Posterior vena cava (tissue), 2 donors: ENCODE results near the gene LINGO1. TPM values are rescaled to one million over a fixed set of nuclear protein-coding genes. Genes with fewer than 3 reads are reported as not detected.

Source experiments
- DNase-seq: peaks from one replicate; pipeline ENCODE4 v3.0.0-alpha.2; 2020; ENCODE audit warnings: low spot score
- intact Hi-C, 2 donors: fragments of 100-400 bp; cut with DNase I; formaldehyde crosslinking; loops; one replicate each; pipeline versions ENCODE4 v1.14.1 to v1.14.2; 2022 to 2023
- total RNA-seq, 2 donors: library from RNA; stranded (reverse); fragmentation: NEBNext Ultra II Directional; extraction: Animal tissue kit (Norgen Biotek cat#: 25700); gene quantifications; one replicate each; pipeline ENCODE4 v1.2.1, GENCODE V29; 2021
- donor health status: DM: yes; HTN: yes; CAD: no.
- donor health status: DM: yes; HTN: yes; CAD: no.

The LINGO1 gene
- total RNA-seq, 2 donors from 2014 or later, result 1.9 to 2.2 TPM

DNA sequence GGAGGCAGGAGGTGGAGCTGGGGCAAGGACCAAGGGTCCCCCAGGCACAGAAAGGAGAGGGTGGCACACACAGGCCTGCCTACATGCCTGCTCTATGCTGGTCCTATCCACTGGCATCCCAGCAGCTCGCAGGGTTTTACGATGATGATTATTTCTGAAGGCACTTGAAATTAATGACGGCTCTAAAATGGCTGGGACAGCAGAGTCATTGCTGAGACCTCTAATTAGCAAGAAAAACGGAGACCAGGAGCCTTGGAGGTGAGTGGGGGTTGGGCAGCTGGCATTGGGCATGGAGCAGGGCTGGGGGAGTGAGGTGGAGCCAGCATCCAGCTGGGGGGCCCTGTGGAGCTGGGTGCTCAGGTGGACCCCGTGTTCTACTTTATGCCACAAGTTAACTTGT, 3.5 kb upstream of the LINGO1 start:
- DNase-seq, result no peak
- intact Hi-C loops, result loop anchor here in 1 of 2 donors (10.0 kb wide), 1 partner anchor 59 kb away; no protein-coding TSS in a partner anchor

DNA sequence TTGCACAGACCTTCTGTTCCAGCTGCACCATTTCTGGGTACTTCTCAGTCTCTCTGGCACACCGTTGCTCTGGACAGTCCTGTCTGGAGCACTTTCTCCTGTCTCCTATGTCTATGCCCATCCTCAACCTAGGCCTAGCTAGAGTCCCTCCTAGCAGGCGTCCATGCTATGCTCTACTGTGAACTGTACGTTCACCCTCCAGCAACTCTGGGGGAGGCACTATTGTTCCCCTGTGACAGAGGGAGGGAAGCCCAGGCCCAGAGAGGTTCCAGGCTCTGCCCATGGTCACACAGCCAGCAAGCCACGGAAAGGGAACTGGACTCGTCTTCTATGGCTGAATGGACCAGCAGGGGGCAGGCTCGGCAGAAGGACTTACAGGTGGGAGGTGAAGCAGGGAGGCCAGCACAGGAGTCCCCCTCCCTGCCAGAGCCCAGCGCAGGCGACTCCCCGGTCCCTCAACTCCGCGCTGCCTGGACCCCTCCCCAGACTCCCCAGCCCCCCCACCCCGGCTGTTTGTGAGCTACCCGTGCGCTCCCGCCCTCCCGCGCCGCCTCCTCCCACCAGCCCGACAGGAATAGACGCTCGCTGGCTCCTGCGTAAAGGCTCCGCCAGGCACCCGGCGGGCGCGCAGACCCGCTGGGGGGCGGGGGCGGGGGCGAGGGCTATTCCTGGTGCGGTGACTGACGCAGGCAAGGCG, 1.7 kb upstream of the LINGO1 start:
- DNase-seq, result no peak
- intact Hi-C loops, result loop anchor here (5.0 to 10.0 kb wide), 2 partner anchors 60 to 188 kb away; no protein-coding TSS in a partner anchor

DNA sequence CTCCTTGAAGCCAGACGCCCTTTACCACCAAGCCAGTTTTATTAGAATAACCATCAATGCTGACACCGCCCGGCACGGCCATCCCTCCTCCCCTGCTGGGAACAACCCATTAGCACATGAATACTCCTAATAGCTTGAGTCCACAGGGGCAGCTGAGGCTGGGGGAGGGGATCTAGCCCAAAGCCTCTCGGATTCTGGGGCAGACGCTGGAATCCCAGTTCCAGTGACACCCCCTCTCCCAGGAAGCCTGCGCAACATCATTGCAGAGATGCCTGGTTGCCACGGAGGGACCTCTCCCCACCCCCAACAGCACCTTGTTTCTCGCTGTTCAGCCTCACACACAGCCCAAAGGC, 1.2 kb upstream of the LINGO1 start:
- no peak for DNase-seq
- intact Hi-C loops, result loop anchor here (5.0 to 10.0 kb wide), 2 partner anchors 61 to 188 kb away; no protein-coding TSS in a partner anchor

DNA sequence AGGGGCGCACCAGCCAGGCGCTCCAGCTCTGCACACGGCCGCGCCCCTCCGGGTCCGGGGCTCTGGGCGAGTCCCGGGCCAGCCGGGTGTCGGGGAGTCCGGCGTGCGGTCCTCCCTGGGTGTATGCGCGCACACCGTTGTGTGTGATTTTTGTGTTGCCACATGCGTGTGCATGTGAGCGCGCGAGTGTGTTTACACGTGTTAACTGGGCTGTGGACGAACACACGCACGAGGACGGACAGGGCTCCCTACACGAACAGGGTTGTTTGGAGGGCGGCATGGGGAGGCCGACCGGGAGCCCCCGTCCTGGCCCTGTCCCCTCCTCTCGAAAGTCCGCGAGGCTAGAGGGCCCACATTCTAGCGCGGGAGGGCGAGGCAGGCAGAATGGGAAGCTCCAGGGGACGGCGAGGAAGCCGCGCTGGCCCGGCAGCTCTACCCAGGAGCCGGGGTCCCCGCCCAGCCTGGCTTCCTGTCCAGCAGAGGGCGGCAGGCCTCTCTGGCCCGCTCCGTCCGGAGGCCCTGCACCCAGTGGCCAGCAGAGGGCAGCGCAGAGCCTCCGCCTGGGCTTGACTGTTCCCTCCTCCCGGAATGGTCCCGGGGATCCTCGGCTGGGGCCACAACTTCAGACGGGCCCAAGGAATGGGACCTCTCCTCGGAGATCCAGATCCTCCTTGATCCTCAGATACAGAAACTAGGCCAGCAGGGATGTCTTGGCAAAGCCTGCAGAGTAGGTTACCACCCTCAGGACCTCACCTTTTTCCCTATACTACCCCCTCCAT, 611 bp upstream of the LINGO1 start:
- peak; percentile 96 for DNase-seq
- intact Hi-C loops, result loop anchor here (5.0 to 10.0 kb wide), 2 partner anchors 61 to 189 kb away; no protein-coding TSS in a partner anchor

DNA sequence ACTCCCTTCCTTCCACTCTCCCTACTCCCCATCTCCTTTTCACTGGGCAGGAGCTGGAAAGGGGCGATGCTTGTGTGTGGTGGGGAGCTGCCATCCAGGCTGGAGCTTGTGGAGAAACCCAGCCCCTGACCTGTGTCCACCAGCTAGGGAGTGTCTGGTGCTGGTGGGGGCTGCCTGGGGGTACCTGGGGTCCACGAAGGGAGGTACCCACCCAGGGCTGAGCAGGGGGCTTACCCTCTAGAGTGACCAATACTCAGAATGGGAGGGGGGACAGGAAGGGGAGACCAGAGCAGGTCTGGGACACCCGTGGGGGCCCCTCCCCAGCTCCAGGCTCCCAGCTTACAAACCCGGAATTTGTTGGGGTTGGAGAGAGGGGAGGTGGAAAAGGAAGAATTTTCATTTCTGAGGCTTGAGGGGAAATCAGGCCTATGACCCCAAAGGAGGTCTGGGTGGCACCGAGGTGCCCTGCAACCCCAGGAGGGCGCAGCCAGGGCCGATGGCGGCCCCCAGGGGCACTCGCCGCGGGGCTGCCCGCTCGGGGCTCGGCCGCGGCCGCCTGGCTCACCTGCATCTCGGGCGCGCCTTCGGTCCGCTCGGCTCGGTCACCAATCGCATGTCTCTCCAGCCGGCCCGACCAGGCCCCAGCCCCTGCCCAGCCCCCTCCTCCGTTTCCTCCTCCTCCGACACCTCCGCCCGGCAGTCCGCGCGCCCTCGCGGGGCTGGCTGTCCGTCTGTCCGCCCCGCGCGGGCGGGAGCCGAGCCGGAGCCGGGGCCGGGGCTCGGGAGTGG, 773 bp downstream of the LINGO1 start:
- intact Hi-C loops, result loop anchor here (5.0 to 10.0 kb wide), 2 partner anchors 63 to 190 kb away; no protein-coding TSS in a partner anchor
- no peak for DNase-seq

DNA sequence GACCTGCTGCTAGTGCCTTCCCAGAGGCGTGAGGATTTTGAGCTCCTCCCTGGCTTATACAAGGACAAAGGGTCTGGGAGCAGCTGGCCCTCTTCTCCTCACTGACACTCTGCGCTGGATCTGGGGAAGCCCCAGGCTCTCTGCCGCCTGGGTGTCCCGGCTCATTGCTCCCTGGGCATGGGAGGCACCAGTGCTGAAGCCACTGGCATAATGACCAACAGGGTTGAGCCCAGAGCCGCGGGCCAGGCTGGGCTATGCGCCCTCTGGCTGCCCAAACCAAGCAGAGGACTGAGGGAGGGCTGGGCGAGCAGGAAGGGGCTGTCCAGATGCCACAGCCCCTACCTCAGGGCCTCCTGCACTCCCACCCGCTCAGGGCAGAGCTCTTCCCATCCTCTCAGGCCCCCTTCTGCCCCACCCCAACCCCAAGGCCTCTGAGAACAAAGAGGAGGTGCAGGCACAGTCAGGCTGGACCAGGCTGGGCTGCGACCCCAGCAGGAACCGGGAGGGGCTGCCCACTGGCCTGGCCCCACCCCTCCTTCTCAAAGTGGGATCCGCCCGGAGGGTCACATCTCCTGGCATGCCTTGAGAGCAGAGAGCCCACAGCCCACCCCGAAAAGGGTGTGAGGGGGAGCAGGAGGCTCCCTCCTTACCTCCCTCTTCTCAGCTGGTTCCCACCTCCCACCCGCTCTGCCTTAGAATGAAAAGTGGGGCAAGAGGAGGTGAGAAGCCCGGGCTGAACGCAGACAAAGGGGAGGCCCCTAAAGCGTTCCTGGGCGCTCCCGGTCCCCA, 1.6 kb downstream of the LINGO1 start:
- intact Hi-C loops, result loop anchor here (5.0 to 10.0 kb wide), 2 partner anchors 64 to 191 kb away; no protein-coding TSS in a partner anchor
- no peak for DNase-seq

DNA sequence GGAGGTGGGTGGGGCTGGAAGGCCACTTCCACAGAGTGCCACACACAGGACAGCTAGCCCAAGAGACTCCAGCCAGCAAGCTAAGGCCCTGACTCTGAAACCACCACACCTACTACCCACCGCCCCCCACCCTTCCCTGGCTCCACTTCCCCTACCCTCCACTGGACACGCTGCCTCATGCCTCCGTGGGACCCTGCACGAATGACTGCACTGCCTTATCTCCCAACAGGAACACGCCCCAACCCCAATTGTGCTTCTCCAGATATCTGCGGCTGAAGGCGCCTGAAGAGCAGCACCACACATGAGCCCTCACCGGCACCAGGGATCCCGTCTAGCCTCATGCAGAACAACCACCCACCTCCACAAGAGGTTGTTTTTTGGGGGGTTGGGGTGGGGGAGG, 2.7 kb downstream of the LINGO1 start:
- intact Hi-C loops, result loop anchor here (5.0 to 10.0 kb wide), 2 partner anchors 65 to 192 kb away; no protein-coding TSS in a partner anchor
- DNase-seq, result no peak

DNA sequence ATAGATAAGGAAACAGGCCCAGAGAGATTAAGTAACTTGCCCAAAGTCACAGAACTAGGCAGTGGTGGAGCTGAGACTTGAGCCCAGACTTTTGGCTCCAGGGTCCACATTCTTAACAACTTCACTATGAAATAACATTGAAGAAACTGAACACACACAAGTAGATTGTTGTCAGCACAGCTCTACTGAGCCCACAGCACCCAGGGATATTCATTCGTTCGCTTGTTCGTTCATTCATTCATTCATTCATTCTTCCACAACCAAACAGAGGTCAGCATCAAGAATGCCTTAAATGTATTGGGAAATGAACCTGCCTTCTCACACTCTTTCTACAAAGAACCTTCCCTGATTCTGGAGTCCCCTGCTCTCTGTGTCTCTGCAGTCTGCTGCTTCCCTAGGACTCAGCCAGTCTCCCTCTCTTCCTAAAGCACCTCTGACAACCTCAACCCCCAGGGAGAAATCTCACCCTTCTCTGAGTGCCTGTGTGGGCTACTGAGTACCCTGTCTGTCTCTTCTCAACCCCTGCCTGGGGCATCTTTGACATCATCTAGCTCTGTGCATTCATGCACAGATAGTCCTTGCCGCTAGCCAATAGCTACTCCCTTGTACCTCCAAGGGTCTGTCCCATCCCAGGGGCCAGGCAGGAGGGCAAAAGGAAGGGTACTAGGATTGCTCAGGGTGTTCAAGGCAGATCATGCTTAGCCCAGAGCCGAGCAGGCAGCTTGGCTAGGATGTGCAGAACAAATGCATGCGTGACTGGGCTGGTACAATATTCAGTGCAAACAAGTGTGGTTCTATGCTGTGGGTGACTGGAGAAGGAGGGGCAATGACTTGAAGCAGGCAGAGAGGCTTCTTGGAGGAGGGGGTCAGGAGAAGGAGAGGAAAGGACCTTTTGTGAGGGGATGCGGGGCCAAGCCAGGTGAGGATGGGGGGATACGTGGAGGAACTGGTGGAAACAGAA, 3.4 kb downstream of the LINGO1 start:
- intact Hi-C loops, result loop anchor here (5.0 to 10.0 kb wide), 3 partner anchors 65 to 193 kb away; no protein-coding TSS in a partner anchor

DNA sequence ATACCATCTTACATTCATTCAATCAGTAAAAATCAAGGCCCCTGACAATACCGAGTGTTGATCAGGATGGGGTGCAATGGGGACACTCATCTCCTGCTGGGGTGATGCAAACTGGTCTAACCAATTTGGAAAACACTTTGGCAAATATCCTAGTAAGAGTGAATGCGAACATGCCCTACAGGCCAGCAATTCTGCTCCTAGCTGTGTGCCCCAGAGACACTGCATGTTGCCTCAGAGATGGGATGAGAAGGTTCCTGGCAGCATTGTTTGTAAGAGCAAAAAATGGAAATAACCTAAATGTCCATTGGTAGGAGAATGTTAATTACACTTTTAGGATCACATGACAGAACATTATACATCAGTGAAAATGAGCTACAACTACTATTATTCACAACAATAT, 4.7 kb downstream of the LINGO1 start:
- intact Hi-C loops, result loop anchor here in 1 of 2 donors (10.0 kb wide), 1 partner anchor 63 kb away; no protein-coding TSS in a partner anchor
- no peak for DNase-seq

More for the DNA sequence above, 3.4 kb downstream of the LINGO1 start:
- no peak for DNase-seq

DNA sequence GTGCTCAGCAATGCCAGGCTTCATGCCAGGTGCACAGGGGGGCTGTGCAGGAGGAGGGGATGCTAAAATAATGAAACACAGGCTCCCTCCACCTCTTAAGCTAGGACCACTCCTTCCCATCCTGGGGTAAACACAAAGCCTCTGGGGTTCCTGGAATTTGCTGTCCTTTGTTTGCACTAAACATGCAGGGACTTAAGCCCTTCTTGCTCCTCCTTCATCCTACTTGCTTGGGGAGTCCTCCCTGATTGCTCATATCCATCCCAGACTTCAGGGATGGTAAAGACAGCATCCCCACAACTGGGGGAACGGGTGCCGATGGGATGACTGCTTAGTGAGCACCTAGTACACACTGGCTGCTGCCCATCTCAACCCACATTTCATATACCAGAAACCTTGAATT, 5.1 kb downstream of the LINGO1 start:
- intact Hi-C loops, result loop anchor here in 1 of 2 donors (10.0 kb wide), 1 partner anchor 63 kb away; no protein-coding TSS in a partner anchor
- no peak for DNase-seq

DNA sequence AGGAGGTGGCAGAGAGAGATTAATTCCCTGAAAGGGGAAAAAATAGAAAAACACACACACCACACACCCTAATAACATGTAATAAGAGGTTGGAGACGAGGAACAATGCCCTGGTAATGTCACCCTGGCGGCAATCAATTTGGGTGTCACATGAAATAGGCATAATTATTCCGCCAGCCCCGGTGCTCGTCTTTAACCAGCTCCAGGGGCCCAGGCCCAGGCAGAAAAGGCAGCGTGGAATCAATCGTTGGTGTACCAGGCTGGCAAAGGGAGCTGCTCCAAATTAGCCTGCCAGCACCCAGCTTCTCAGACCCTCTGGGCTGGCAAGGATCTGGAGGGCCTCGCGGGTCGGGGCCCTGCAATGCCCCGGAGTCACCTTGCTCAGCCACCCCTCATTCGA, 5.6 kb downstream of the LINGO1 start:
- intact Hi-C loops, result loop anchor here in 1 of 2 donors (10.0 kb wide), 1 partner anchor 62 kb away; no protein-coding TSS in a partner anchor
- no peak for DNase-seq

DNA sequence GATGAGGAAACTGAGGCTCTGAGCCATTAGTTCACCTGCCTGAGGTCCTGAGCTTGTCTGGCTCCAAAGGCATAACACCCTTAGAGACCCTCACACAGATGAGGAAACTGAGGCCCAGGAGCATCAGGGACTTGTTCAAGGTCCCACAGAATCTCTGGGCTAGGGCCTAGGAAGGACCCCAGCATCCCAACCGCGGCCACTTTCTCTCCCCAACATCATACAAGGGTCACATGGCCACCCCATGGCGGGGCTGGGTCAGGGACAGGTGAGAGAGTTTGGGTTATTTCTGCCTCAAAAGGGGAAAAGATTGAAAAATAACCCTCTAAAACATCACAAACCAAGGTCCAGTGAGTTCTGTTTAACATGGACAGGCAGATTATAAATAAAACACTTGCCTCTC, 6.7 kb downstream of the LINGO1 start:
- DNase-seq, result no peak
- intact Hi-C loops, result loop anchor here in 1 of 2 donors (10.0 kb wide), 1 partner anchor 61 kb away; no protein-coding TSS in a partner anchor

DNA sequence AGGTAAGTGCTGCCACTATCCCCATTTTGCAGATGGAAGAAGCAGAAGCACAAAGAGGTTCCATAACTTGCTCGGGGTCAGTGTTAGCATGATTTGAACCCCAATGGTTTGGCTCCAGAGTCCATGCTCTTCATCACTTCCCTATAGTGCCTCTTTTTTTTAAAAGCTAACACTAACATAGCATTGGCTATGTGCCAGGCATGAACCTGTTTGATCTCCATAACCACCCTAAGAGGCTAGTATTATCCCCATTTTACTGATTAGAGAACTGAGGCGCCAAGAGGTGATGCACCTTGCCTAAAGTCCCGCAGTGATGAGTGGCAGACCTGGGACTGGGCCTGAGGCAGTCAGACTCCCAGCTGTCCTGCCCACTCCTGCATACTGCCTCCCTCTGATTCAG, 7.3 kb downstream of the LINGO1 start:
- no peak for DNase-seq
- intact Hi-C loops, result loop anchor here in 1 of 2 donors (10.0 kb wide), 1 partner anchor 61 kb away; no protein-coding TSS in a partner anchor

DNA sequence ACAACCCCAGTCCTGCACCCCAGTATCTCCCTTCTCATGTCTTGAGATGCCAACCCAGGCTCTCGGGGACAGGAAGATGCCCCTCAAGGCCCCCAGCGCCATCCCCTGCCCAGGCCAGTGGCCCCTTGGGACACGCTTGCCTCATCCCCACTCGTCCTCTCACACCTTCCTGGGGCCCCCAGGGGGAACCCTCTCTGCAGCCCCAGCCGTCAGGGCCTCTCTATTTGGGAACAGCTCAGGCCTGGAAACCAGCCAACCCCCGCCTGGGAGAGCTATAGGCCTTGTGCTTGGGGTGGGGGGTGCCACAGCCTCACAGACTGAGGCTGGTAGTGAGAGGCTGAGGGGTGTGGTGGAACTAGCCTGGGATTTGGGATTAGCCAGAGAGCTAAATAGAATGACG, 7.8 kb downstream of the LINGO1 start:
- intact Hi-C loops, result loop anchor here in 1 of 2 donors (10.0 kb wide), 1 partner anchor 60 kb away; no protein-coding TSS in a partner anchor
- DNase-seq, result no peak

DNA sequence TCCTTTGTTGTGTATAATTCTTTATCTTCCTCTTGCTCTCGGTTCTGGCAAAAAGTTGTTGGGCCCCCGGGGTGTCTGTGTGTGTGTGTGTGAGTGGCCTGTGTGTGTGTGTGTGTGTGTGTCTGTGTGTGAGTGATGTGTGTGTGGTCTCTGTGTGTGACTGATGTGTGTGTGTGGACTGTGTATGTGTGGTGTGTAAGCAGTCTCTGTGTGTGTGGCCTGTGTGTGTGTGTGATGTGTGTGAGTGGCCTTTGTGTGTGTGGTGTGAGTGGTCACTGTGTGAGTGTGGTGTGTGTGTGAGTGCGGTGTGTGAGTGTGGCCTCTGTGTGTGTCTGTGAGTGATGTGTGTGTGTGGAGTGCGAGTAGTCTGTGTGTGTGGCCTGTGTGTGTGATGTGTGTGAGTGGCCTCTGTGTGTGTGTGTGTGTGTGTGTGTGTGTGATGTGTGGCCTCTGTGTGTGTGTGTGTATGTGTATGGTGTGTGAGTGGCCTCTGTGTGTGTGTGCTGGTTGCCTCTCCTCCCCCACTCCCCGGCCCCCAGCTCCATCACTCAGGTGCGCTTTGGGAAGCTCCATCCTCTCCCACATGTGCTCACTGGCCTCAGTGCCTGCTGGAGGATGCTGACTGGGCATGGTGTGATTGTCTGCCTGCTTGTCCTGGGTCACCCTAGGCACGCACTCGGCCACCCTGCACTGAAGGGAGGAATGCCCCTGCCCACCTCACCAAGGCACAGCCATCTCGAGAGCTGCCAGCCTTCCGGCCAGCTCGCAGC, 8.8 kb downstream of the LINGO1 start:
- no peak for DNase-seq
- intact Hi-C loops, result loop anchor here in 1 of 2 donors (10.0 kb wide), 1 partner anchor 59 kb away; no protein-coding TSS in a partner anchor
